GM18858 (cell line): ENCODE measurements around the gene ITGB3BP.
"Not testable (repeated sequence)": the region's sequence is repeated elsewhere in the genome, so short reads cannot be mapped to it uniquely, and the experiment has no call there.

Experiments used
- ATAC-seq: cut with Tn5 transposase; IDR thresholded peaks from one replicate; pipeline ENCODE4 v1.9.1; 2021; ENCODE audit not compliant: unreplicated experiment

Gene ITGB3BP

DNA sequence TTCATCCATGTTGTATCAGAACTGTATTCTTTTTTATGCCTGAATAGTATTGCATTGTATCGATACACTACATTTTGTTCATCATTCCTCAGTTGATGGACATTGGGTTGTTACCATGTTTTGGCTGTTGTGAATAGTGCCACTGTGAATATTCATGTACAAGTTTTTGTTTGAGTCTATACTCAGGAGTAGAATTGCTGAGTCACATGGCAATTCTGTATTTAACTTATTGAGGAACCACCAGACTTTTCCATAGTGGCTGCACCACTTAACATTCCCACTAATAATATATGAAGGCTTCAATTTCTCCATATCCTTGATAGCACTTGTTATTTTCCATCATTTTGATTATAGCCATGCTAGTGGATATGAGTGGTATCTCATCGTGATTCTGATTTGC lies 99.4 kb downstream of the ITGB3BP start:
- no peak for ATAC-seq

GRCh38 chr1:63420746-63421145 lies 102.3 kb downstream of the ITGB3BP start:
- not testable (repeated sequence) for ATAC-seq

DNA sequence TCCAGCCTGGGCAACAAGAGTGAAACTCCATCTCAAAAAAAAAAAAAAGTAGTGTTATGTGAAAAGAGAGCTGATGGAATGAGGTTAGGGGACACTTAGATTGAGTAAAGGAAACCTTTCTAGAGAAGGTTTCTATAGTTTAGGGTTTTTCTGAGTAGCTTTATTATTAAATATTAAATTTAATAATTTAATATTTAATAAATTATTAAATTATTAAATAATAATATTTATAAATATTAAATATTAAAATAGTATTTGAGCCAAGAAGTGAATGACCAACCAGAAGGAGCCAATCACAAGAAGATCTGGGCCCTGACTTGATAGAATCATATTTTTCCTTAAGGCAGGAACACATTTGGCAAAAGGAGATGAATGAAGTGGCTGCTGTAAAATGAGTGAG lies 104.9 kb downstream of the ITGB3BP start:
- ATAC-seq: no peak

DNA sequence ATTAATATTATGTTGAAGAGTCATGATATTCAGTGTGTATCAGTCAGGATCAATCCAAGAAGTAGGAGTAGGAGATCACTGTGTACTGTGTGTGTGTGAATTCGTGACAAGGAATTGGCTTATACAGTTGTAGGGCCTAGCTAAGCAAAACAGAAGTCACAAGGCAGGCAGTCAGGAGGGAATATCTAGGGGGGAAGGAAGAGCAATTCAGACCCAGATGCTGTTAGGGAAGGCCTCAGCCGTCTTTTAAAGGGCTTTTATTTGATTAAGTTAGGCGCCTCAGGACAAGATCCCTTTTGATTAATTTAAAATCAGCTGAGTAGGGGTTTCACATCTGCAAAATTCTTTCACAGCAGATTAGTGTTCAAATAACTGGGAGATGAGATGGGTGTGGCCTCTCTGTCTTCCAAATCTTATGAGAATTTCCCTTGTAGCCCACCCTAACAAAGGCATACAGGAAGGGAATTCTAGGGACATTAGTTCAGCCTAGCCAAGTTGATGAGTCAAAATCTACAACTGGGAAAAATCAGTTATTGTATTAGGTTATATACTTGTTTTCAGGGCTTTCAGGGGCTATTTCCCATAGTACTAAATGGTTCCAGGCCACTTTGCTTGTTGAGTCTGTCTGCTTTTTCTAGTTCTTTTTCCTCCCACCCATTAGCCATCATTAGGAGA lies 108.2 kb downstream of the ITGB3BP start:
- ATAC-seq: no peak

DNA sequence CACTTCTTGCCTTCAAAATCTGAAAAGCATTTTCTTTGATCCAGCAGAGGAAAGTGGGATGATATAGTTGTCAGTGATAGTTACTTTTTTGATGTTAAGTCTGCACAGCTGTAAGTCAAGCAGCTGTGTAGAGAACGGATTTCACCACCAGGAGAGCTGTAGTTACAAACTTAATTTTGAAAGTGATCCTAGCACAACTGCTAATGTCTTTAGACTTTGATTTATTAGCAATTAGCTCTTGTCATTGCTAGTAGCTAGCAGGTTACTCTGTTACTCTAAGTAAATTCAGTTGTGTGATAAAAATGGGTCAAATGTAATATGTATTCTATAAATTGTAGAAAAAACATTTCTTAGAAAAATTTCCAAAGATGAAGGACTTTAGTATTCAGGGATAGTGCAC lies 109.6 kb downstream of the ITGB3BP start:
- ATAC-seq: no peak

- ATAC-seq: no peak
These were observed 112.0 kb downstream of the ITGB3BP start for GRCh38 chr1:63411066-63411465.

- ATAC-seq: no peak
These were observed 114.7 kb downstream of the ITGB3BP start for GRCh38 chr1:63408331-63408730.

- no peak for ATAC-seq
These were observed 116.0 kb downstream of the ITGB3BP start for GRCh38 chr1:63407002-63407401.

DNA sequence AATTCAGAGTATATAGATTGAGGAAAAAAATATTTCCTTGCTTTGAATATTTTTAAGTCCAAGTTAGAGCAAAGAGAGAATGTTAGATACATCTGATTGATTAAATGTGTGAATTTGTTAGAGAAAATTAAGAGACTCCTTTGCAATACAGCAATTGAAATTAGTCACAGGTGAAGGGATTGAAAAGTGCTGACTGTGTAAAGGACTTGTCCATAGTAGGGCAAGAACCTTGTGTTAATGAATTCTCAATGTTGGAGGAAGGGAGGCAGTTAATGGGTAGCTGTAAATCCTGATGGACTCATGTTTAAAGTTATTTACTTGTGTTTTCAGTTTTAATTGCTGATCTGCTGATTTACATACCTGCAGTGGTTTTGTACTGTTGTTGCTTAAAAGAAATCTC lies 117.0 kb downstream of the ITGB3BP start:
- ATAC-seq: no peak

DNA sequence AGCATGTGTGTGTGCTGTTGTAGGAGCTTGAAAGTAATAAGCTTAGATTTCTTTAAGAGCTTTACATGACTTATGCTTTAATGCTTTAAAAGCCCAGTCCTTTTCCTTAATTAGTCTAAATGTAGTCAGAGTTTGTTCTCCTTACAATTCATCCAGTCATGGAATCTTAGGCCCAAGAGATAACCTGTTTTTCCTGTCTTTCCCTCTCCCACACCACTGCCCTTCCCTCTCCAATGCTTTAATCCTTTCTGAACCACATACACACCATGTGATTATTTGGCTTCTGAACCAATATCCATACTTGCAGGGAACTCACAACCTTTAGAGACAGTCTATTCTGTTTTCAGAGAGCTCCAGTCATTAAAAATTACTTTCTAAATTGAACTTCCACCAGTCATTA lies 118.0 kb downstream of the ITGB3BP start:
- ATAC-seq: no peak

GRCh38 chr1:63403386-63403785 lies 119.6 kb downstream of the ITGB3BP start:
- no peak for ATAC-seq

GRCh38 chr1:63401945-63402344 lies 121.1 kb downstream of the ITGB3BP start:
- ATAC-seq: no peak
